Measurements from ENCODE around the gene SAMD8.
"Not testable (repeated sequence)": the region's sequence is repeated elsewhere in the genome, so short reads cannot be mapped to it uniquely, and the experiment has no call there.

SAMD8 gene

GRCh38 chr10:75199949-75200348, 88.5 kb downstream of the SAMD8 start:
- DNase-seq, result not testable (repeated sequence)

- DNase-seq, result peak; percentile 19
Observed at GRCh38 chr10:75201793-75202307, 90.4 kb downstream of the SAMD8 start.

- DNase-seq, result peak; percentile 53
Observed at GRCh38 chr10:75202321-75203045, 91.0 kb downstream of the SAMD8 start.

- DNase-seq, result not testable (repeated sequence)
Observed at GRCh38 chr10:75203046-75203620, 91.7 kb downstream of the SAMD8 start.

- peak; percentile 39 for DNase-seq
Observed at GRCh38 chr10:75203724-75204123, 92.3 kb downstream of the SAMD8 start.

- no peak for DNase-seq
Observed at GRCh38 chr10:75205908-75206307, 94.5 kb downstream of the SAMD8 start.

GRCh38 chr10:75206638-75207037, 95.2 kb downstream of the SAMD8 start:
- DNase-seq, result not testable (repeated sequence)

GRCh38 chr10:75207079-75207856, 95.8 kb downstream of the SAMD8 start:
- no peak for DNase-seq

- DNase-seq, result no peak
Observed at GRCh38 chr10:75207857-75208144, 96.3 kb downstream of the SAMD8 start.

- peak; percentile 80 for DNase-seq
Observed at GRCh38 chr10:75208181-75208580, 96.7 kb downstream of the SAMD8 start.

- no peak for DNase-seq
Observed at GRCh38 chr10:75209086-75209920, 97.8 kb downstream of the SAMD8 start.

GRCh38 chr10:75209921-75210281, 98.4 kb downstream of the SAMD8 start:
- no peak for DNase-seq

GRCh38 chr10:75210282-75211006, 99.0 kb downstream of the SAMD8 start, which contains the start of gene VDAC2:
TSS of gene VDAC2 (plus strand) at chr10:75210796. CDS start at chr10:75211159, 363 bp downstream.
- peak; percentile 95 for DNase-seq

GRCh38 chr10:75211007-75211691, 99.7 kb downstream of the SAMD8 start:
- DNase-seq, result peak; percentile 62

GRCh38 chr10:75212343-75212742, 100.9 kb downstream of the SAMD8 start:
- no peak for DNase-seq

GRCh38 chr10:75220274-75220673, 108.8 kb downstream of the SAMD8 start:
- no peak for DNase-seq

GRCh38 chr10:75221492-75221891, 110.0 kb downstream of the SAMD8 start:
- DNase-seq, result not testable (repeated sequence)

- no peak for DNase-seq
Observed at GRCh38 chr10:75223507-75223906, 112.1 kb downstream of the SAMD8 start.

GRCh38 chr10:75226095-75226494, 114.6 kb downstream of the SAMD8 start:
- DNase-seq, result no peak

- no peak for DNase-seq
Observed at GRCh38 chr10:75226656-75227055, 115.2 kb downstream of the SAMD8 start.

- no peak for DNase-seq
Observed at GRCh38 chr10:75228278-75228677, 116.8 kb downstream of the SAMD8 start.

- DNase-seq, result no peak
Observed at GRCh38 chr10:75228834-75229233, 117.4 kb downstream of the SAMD8 start.

All from islet precursor cell (in vitro differentiated cells).